H1 (cell line): ENCODE measurements around the gene SPTBN5.

Experiments used
- CHD2 ChIP-seq: IDR thresholded peaks from 2 replicates; pipeline ENCODE4 v1.6.1; 2012; ENCODE audit warnings: low read length, improper control_type of control experiment
- HDAC2 ChIP-seq, 2 experiments: fragments of 300-600 bp in 1 of 2; sonication (generic) in 1 of 2; IDR thresholded peaks; 2 replicates each; pipeline ENCODE4 v1.6.1; 2011 to 2012; ENCODE audit warnings: low read depth in 2 of 2, low read length in 2 of 2, mild to moderate bottlenecking in 2 of 2, moderate library complexity in 2 of 2, borderline replicate concordance in 1 of 2, inconsistent platforms in 1 of 2
- PHF8 ChIP-seq: fragments of 200-600 bp; sonication (generic); conservative IDR thresholded peaks from 2 replicates; pipeline ENCODE4 v1.7.1; 2012; ENCODE audit warnings: low read depth, mild to moderate bottlenecking, inconsistent platforms, low read length, moderate library complexity
- POLR2AphosphoS5 ChIP-seq: IDR thresholded peaks from 2 replicates; pipeline ENCODE4 v1.6.1; 2011; ENCODE audit warnings: low read depth, low read length
- TAF7 ChIP-seq: optimal IDR thresholded peaks from 2 replicates; pipeline ENCODE3; 2011; ENCODE audit warnings: low read depth, mild to moderate bottlenecking, inconsistent platforms, low read length, moderate library complexity, borderline replicate concordance
- TF ChIP-seq, protein P1 (sequence below), 3 experiments: IDR thresholded peaks; 1 replicate in 2 of 3; 2 replicates in 1 of 3; pipeline versions ENCODE4 v1.5.1 to v1.6.1; 2011; ENCODE audit warnings: low read length in 3 of 3, mild to moderate bottlenecking in 3 of 3, inconsistent platforms in 2 of 3, low read depth in 1 of 3, moderate library complexity in 1 of 3; ENCODE audit not compliant: insufficient read depth in 1 of 3; ENCODE audit errors: control extremely low read depth in 1 of 3

DNA sequence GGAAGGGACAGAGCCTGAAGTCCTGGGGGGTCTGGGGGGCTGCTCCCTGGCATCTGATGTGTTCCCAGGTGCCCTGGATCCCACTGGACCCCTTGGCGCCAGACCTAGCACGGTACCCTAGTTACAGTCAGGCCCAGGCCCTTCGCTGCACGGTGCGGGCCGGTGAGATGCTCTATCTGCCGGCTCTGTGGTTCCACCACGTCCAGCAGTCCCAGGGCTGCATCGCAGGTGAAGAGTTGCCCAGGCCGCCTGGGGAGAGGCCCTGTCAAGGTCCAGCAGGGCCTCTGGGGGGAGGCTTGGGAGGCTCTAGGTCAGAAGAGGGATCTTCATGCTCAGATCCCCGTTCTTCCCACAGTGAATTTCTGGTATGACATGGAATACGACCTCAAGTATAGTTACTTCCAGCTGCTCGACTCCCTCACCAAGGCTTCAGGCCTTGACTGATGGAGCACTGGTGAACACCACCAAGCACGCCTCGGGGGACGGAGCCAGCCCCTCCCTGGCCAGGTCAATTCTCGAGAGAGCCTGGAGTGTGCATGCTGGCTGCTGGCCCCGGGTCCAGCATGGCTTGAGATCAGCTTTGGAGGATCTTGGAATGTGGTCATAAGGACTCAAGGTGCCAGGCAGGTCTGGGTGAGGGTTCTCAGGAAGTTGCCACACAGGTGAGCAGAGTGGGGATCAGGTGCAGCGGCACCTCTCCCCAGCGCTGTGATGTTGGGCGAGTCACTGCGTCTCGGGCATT is 57.0 kb downstream of the SPTBN5 start:
- TF ChIP-seq TAF7, result no peak
- TF ChIP-seq, protein P1, sequence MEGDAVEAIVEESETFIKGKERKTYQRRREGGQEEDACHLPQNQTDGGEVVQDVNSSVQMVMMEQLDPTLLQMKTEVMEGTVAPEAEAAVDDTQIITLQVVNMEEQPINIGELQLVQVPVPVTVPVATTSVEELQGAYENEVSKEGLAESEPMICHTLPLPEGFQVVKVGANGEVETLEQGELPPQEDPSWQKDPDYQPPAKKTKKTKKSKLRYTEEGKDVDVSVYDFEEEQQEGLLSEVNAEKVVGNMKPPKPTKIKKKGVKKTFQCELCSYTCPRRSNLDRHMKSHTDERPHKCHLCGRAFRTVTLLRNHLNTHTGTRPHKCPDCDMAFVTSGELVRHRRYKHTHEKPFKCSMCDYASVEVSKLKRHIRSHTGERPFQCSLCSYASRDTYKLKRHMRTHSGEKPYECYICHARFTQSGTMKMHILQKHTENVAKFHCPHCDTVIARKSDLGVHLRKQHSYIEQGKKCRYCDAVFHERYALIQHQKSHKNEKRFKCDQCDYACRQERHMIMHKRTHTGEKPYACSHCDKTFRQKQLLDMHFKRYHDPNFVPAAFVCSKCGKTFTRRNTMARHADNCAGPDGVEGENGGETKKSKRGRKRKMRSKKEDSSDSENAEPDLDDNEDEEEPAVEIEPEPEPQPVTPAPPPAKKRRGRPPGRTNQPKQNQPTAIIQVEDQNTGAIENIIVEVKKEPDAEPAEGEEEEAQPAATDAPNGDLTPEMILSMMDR (IDR thresholded peaks at IDR 0.05; ENCODE audit: control extremely low read depth in 1 of 3, insufficient read depth in 1 of 3, low read depth in 1 of 3, low read length in 3 of 3), result no peak
- TF ChIP-seq CHD2, result no peak
- TF ChIP-seq HDAC2 (IDR thresholded peaks at IDR 0.05; ENCODE audit: borderline replicate concordance in 1 of 2, low read depth in 2 of 2, low read length in 2 of 2), result no peak
- TF ChIP-seq PHF8, result no peak
- TF ChIP-seq POLR2AphosphoS5, result no peak
